Endothelial cell of umbilical vein (primary cell): ENCODE data around the gene SC5D. TPM values are rescaled to one million over a fixed set of nuclear protein-coding genes. Genes with fewer than 3 reads are reported as not detected.

Experiments used
- BruUV-seq: library from RNA; stranded (reverse); fragments of 400-500 nt; replicated peaks from 2 replicates; lab custom pipeline; 2021; lab: Mats Ljungman, UMichigan
- CTCF ChIA-PET: fragments of 300-600, 350-600 bp; sonication (Branson Sonifier 250); formaldehyde crosslinking; loops from one replicate; lab custom pipeline; 2021; ENCODE audit warnings: antibody characterized with exemption, inconsistent platforms; lab: Charles Lee
- POLR2A ChIA-PET: fragments of 300-600, 350-600 bp; sonication (Branson Sonifier 250); formaldehyde crosslinking; loops from one replicate; lab custom pipeline; 2021; ENCODE audit warnings: antibody characterized with exemption, inconsistent platforms; lab: Charles Lee
- DNase-seq: peaks from one replicate; pipeline ENCODE4 v3.0.0-alpha.2; 2011; ENCODE audit warnings: low read depth, low spot score
- FAIRE-seq: peaks from 2 replicates; lab custom pipeline; 2011; peaks lifted over from hg19 to GRCh38; lab: Jason Lieb, UNC
- H2AFZ ChIP-seq: 2 replicates; pipeline ENCODE4 v1.6.0; 2012; ENCODE audit warnings: low read depth, low read length, control low read depth, inconsistent platforms
- H3K27ac ChIP-seq: 2 replicates; pipeline ENCODE4 v1.5.1; 2011; ENCODE audit warnings: low read depth, mild to moderate bottlenecking, control low read depth, low read length, moderate library complexity; ENCODE audit not compliant: insufficient read depth
- H3K27me3 ChIP-seq, 2 experiments: 2 replicates each; pipeline versions ENCODE4 v1.6.0 to v1.6.1; 2011; ENCODE audit warnings: low read length in 2 of 2, mixed read lengths in 1 of 2; ENCODE audit not compliant: control insufficient read depth in 2 of 2, insufficient read depth in 2 of 2
- H3K36me3 ChIP-seq, 2 experiments: 2 replicates in 1 of 2; 3 replicates in 1 of 2; pipeline ENCODE4 v1.5.1; 2011; ENCODE audit warnings: low read length in 2 of 2, mild to moderate bottlenecking in 1 of 2, moderate library complexity in 1 of 2; ENCODE audit not compliant: control insufficient read depth in 2 of 2, insufficient read depth in 2 of 2; ENCODE audit errors: extremely low read depth in 1 of 2
- H3K4me1 ChIP-seq: 3 replicates; pipeline ENCODE4 v1.5.1; 2011; ENCODE audit warnings: mild to moderate bottlenecking, low read length; ENCODE audit not compliant: control insufficient read depth, insufficient read depth; ENCODE audit errors: extremely low read depth
- H3K4me2 ChIP-seq: 2 replicates; pipeline ENCODE4 v1.6.1; 2011; ENCODE audit warnings: low read length, control low read depth, mixed read lengths; ENCODE audit not compliant: insufficient read depth
- H3K4me3 ChIP-seq, 3 experiments: fragments of 200-600 bp in 1 of 3; sonication (generic), shearing (Covaris generic) in 1 of 3; replicated peaks in 1 of 3; 2 replicates each; pipeline ENCODE4 v1.5.1; 2011 to 2016; ENCODE audit warnings: control low read depth in 3 of 3, low read length in 3 of 3, mild to moderate bottlenecking in 2 of 3, inconsistent platforms in 1 of 3, low read depth in 1 of 3, moderate library complexity in 1 of 3; ENCODE audit not compliant: insufficient read depth in 1 of 3
- H3K79me2 ChIP-seq: 2 replicates; pipeline ENCODE4 v1.6.0; 2012; ENCODE audit warnings: low read length, inconsistent platforms; ENCODE audit not compliant: control insufficient read depth, insufficient read depth
- H3K9ac ChIP-seq: replicated peaks from 2 replicates; pipeline ENCODE3; 2011; ENCODE audit warnings: low read length, control low read depth; ENCODE audit not compliant: insufficient read depth; ENCODE audit errors: extremely low read depth
- H3K9me1 ChIP-seq: replicated peaks from 3 replicates; pipeline ENCODE4 v1.6.0; 2011; ENCODE audit warnings: mild to moderate bottlenecking, low read length; ENCODE audit not compliant: control insufficient read depth, insufficient read depth; ENCODE audit errors: extremely low read depth
- H3K9me3 ChIP-seq: replicated peaks from 2 replicates; pipeline ENCODE4 v1.5.1; 2012; ENCODE audit warnings: low read length, inconsistent platforms; ENCODE audit not compliant: control insufficient read depth, insufficient read depth
- H4K20me1 ChIP-seq: replicated peaks from 2 replicates; pipeline ENCODE3; 2011; ENCODE audit warnings: mild to moderate bottlenecking, low read length; ENCODE audit not compliant: control insufficient read depth, insufficient read depth; ENCODE audit errors: extremely low read depth
- EZH2 ChIP-seq: IDR thresholded peaks from 2 replicates; pipeline ENCODE4 v1.6.1; 2012; ENCODE audit warnings: borderline replicate concordance, low read depth, mild to moderate bottlenecking, moderate library complexity, low read length, inconsistent platforms; ENCODE audit not compliant: severe bottlenecking
- MYC ChIP-seq: IDR thresholded peaks from one replicate; pipeline ENCODE4 v1.6.1; 2011; ENCODE audit warnings: mild to moderate bottlenecking, low read depth, low read length
- POLR2A ChIP-seq: IDR thresholded peaks from 2 replicates; pipeline ENCODE4 v1.6.1; 2012; ENCODE audit warnings: low read depth, mild to moderate bottlenecking, control low read depth, low read length
- POLR2AphosphoS5 ChIP-seq: IDR thresholded peaks from 2 replicates; pipeline ENCODE4 v1.6.1; 2012; ENCODE audit warnings: low read depth, mild to moderate bottlenecking, control low read depth, low read length, moderate library complexity; ENCODE audit not compliant: insufficient read depth
- dilution Hi-C: fragments of 300-500 bp; cut with MboI; formaldehyde crosslinking; loops from one replicate; pipeline ENCODE4 v1.15.0; 2019; ENCODE audit warnings: low sequenced_read_pairs; ENCODE audit not compliant: extremely low pct_ligation_motif_present
- intact Hi-C: fragments of 100-400 bp; cut with micrococcal nuclease; formaldehyde crosslinking; loops from one replicate; pipeline ENCODE4 v1.10.0; 2022
- polyA plus RNA-seq, 4 experiments: library from polyadenylated mRNA; depleted of rRNA in 3 of 4; stranded (reverse) in 3 of 4; unstranded in 1 of 4; fragments of >200 nt; gene quantifications; 2 replicates each; pipeline versions ENCODE4 v1.2.1 to v1.2.3, GENCODE V29; 2011 to 2012; ENCODE audit warnings: missing spikeins in 1 of 4
- total RNA-seq: library from RNA; stranded (reverse); gene quantifications from 2 replicates; pipeline ENCODE4 v1.2.3, GENCODE V29; 2021
- TF ChIP-seq, protein P1 (sequence below), 2 donors: IDR thresholded peaks; 1 replicate in 1 of 2; 2 replicates in 1 of 2; pipeline ENCODE4 v1.5.1; 2011; ENCODE audit warnings: low read length in 2 of 2, mild to moderate bottlenecking in 2 of 2, moderate library complexity in 2 of 2, control low read depth in 1 of 2, inconsistent platforms in 1 of 2, low read depth in 1 of 2; ENCODE audit not compliant: insufficient read depth in 1 of 2; ENCODE audit errors: extremely low read depth in 1 of 2

SC5D gene
- total and polyA plus RNA-seq, 2 donors (not counting 3 experiments of a cell fraction or from before 2014, with no cell fraction given): 37.1 to 40.0 TPM

DNA sequence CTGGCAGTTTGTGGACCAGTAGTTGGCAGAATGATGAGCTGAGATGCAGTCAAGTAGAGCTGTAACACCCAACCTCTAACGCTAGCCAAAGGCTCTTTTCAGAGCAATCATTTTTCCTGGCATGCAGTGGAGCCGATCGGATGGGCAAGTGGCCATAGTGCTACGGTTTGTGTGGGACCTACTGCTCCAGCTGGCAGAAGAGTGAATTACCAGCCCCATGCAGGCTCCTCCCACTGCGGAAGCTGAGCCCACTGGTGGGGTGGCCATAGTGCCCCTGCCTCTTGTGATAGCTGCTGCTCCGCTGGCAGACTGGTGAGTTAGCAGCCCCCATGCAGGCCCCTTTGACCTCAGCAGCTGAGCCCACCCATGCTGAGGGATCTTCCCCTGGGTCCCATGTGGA is 27.0 kb upstream of the SC5D start:
- no peak overlapping the region for H3K9ac ChIP-seq
- DNase-seq (no peak), FAIRE-seq (no peak)
- H3K27me3 ChIP-seq: peaks cover 0 to 10% of the 10 kb centered on the region in 2 experiments
- ChIA-PET CTCF (no interaction called here), POLR2A (no interaction called here)
- no peak overlapping the region for H3K4me2 ChIP-seq
- H3K36me3 ChIP-seq: no peaks in the 10 kb centered on the region
- no peak overlapping the region for H3K4me3 ChIP-seq
- H3K9me3 ChIP-seq: no peaks in the 10 kb centered on the region
- dilution Hi-C loops (no loop called here), intact Hi-C loops (no loop called here)
- no peaks in the 10 kb centered on the region for H3K79me2 ChIP-seq
- H2AFZ ChIP-seq: no peak overlapping the region
- no peaks in the 10 kb centered on the region for H4K20me1 ChIP-seq
- no peak overlapping the region for H3K27ac ChIP-seq
- no TSS peak for BruUV-seq
- no peaks in the 10 kb centered on the region for H3K4me1 ChIP-seq
- no peaks in the 10 kb centered on the region for H3K9me1 ChIP-seq
- TF ChIP-seq POLR2AphosphoS5: no peak
- TF ChIP-seq, protein P1, sequence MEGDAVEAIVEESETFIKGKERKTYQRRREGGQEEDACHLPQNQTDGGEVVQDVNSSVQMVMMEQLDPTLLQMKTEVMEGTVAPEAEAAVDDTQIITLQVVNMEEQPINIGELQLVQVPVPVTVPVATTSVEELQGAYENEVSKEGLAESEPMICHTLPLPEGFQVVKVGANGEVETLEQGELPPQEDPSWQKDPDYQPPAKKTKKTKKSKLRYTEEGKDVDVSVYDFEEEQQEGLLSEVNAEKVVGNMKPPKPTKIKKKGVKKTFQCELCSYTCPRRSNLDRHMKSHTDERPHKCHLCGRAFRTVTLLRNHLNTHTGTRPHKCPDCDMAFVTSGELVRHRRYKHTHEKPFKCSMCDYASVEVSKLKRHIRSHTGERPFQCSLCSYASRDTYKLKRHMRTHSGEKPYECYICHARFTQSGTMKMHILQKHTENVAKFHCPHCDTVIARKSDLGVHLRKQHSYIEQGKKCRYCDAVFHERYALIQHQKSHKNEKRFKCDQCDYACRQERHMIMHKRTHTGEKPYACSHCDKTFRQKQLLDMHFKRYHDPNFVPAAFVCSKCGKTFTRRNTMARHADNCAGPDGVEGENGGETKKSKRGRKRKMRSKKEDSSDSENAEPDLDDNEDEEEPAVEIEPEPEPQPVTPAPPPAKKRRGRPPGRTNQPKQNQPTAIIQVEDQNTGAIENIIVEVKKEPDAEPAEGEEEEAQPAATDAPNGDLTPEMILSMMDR (IDR thresholded peaks at IDR 0.05; ENCODE audit: extremely low read depth in 1 of 2, insufficient read depth in 1 of 2, low read depth in 1 of 2, low read length in 2 of 2): no peak
- TF ChIP-seq POLR2A: no peak
- TF ChIP-seq MYC: no peak

DNA sequence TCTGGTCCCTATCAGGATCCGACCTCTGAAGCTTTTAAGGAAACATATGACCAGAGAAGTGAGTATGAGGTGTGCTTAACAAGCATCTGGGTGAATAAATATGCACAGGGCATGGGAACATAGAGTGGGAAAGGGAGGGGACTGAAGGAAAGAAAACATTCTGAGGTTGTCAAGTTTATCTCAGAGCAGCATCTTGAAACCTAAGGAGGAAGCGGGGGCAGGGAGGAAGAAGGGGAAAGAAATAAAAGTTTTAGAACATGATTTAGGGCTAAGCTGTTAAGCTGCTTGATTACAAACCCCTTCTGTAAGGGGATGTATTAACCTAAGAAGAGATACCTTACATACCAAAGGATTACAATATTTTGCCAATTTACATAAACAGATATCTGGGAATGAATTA is 24.0 kb upstream of the SC5D start:
- DNase-seq: no peak
- H3K9ac ChIP-seq: no peak overlapping the region
- no peaks in the 10 kb centered on the region for H3K4me1 ChIP-seq
- ChIA-PET POLR2A (no interaction called here), CTCF (no interaction called here)
- H3K27ac ChIP-seq: no peak overlapping the region
- H3K27me3 ChIP-seq: peaks cover 0 to 10% of the 10 kb centered on the region in 2 experiments
- H2AFZ ChIP-seq: no peak overlapping the region
- no TSS peak for BruUV-seq
- dilution Hi-C loops (no loop called here), intact Hi-C loops (no loop called here)
- H3K79me2 ChIP-seq: no peaks in the 10 kb centered on the region
- H3K9me3 ChIP-seq: no peaks in the 10 kb centered on the region
- H4K20me1 ChIP-seq: no peaks in the 10 kb centered on the region
- H3K36me3 ChIP-seq: no peaks in the 10 kb centered on the region
- TF ChIP-seq POLR2AphosphoS5 (no peak), EZH2 (no peak)
- TF ChIP-seq, protein P1 (IDR thresholded peaks at IDR 0.05; ENCODE audit: extremely low read depth in 1 of 2, insufficient read depth in 1 of 2, low read depth in 1 of 2, low read length in 2 of 2): no peak
- H3K4me3 ChIP-seq: no peak overlapping the region
- FAIRE-seq: no peak
- no peak overlapping the region for H3K4me2 ChIP-seq
- no peaks in the 10 kb centered on the region for H3K9me1 ChIP-seq
